IMR-90 (cell line): Measurements from ENCODE around the gene COL20A1.

ENCODE experiments used
- BHLHE40 ChIP-seq: fragments of 150-350 bp; IDR thresholded peaks from 2 replicates; pipeline ENCODE4 v1.6.1; 2016; ENCODE audit warnings: mild to moderate bottlenecking, low read depth, low read length
- CEBPB ChIP-seq: IDR thresholded peaks from 2 replicates; pipeline ENCODE4 v1.6.1; 2012; ENCODE audit warnings: low read depth, low read length, improper control_type of control experiment
- CTCF ChIP-seq: conservative IDR thresholded peaks from 2 replicates; pipeline ENCODE4 v1.5.1; 2012; ENCODE audit warnings: mild to moderate bottlenecking, low read depth, low read length, improper control_type of control experiment
- ELK1 ChIP-seq: fragments of 150-350 bp; IDR thresholded peaks from 2 replicates; pipeline ENCODE4 v1.6.1; 2016; ENCODE audit warnings: low read depth, mild to moderate bottlenecking, low read length, moderate library complexity, borderline replicate concordance
- MAFK ChIP-seq: IDR thresholded peaks from 2 replicates; pipeline ENCODE4 v1.6.1; 2012; ENCODE audit warnings: low read depth, low read length, improper control_type of control experiment
- POLR2A ChIP-seq: IDR thresholded peaks from 2 replicates; pipeline ENCODE4 v1.6.1; 2012; ENCODE audit warnings: mild to moderate bottlenecking, low read depth, low read length
- RAD21 ChIP-seq: IDR thresholded peaks from 2 replicates; pipeline ENCODE4 v1.6.1; 2012; ENCODE audit warnings: low read length, improper control_type of control experiment
- USF2 ChIP-seq: fragments of 150-350 bp; IDR thresholded peaks from 2 replicates; pipeline ENCODE4 v1.6.1; 2017; ENCODE audit warnings: mild to moderate bottlenecking, antibody characterized with exemption, low read length, low read depth

- TF ChIP-seq CTCF (no peak), BHLHE40 (no peak), POLR2A (no peak), RAD21 (no peak), MAFK (no peak), ELK1 (no peak), CEBPB (no peak), USF2 (no peak)
These were observed 81.5 kb downstream of the COL20A1 start for GRCh38 chr20:63374504-63374903.
